GM19467 (cell line): ENCODE data around the gene GSG1L.
"Not testable (repeated sequence)": the region's sequence is repeated elsewhere in the genome, so short reads cannot be mapped to it uniquely, and the experiment has no call there.

Experiments
- ATAC-seq: cut with Tn5 transposase; IDR thresholded peaks from one replicate; pipeline ENCODE4 v1.9.1; 2021; ENCODE audit warnings: mild to moderate bottlenecking, moderate library complexity; ENCODE audit not compliant: unreplicated experiment

The GSG1L gene

GRCh38 chr16:27745348-27745747, 318.2 kb downstream of the GSG1L start:
- ATAC-seq, result no peak

DNA sequence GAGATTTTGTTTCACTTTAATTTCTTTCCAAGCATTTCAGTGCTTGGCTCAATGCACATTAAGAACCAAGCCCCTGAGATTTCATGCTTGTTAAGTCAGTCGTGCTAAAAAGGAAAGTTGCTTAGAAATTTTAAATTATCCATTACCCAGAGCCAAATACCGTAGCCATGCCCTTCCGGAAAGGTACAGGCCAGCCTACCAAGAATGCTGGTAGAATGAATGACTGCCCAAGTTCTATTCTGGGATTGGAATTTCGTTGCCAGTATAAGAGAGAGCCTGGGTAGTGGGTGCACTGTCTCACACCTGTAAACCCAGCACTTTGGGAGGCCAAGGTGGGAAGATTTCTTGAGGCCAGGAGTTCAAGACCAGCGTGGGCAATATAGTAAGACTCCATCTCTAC, 319.6 kb downstream of the GSG1L start:
- no peak for ATAC-seq

DNA sequence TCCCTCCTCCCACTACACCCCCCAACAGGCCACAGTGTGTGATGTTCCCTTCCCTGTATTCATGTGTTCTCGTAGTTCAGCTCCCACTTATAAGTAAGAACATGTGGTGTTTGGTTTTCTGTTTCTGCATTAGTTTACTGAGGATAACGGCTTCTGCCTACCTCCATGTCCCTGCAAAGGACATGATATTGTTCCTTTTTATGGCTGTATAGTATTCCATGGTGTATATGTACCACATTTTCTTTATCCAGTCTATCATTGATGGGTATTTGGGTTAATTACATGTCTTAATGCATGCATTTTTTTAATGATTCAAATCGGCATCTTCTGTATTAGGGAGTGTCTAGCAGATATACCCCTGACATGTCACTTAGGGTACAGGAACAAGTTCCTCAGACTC, 320.5 kb downstream of the GSG1L start:
- not testable (repeated sequence) for ATAC-seq

DNA sequence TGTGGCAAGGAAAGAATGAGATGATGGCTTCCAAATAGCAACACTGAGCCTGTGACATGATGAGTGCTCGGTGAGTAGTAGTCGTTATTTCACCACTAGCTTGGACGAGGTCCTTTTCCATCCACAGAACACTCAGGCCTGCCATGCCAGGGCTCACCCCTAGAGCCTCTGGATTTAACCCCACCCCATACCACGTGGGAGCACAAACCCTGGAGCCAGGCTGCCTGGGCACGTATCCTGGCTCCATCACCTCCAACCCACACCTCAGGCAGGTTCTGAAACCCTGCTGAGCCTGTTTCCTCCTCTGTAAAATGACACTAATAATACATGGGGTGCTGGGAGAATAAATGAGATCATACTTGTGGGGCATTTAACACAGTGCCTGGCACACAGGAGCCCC, 321.2 kb downstream of the GSG1L start:
- no peak for ATAC-seq

GRCh38 chr16:27740496-27741201, 322.9 kb downstream of the GSG1L start:
- no peak for ATAC-seq

DNA sequence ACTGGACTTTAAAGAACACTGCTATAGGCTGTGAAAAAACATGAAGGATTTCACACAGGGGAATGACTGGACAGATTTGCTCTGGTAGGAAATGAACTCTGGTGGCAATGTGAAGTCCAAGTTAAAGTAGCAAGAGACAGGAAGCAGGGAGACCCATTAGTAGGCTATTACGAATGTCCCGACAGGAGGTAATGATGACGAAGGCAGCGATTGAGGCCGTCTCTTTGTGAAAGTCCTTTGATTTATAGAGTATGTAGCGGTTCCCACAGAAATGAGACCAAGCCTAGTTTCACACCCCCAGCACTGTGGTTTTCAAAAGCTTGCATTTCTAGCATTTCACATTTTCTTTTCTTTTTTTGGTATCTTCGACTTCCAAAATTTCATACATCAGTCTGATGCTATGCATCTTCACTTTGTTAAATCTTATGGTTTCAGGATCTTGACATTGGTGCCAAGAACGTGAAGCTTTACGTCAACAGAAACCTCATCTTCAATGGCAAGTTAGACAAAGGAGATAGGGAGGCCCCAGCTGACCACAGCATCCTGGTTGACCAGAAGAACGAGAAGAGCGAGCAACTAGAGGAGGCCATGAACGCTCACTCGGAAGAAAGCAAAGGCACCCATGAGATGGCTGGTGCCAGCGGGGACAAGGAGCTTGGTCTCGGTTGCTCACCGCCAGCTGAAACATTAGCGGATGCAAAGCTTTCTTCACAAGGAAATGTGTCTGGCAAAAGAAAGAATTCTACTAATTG, 323.7 kb downstream of the GSG1L start:
- ATAC-seq, result no peak

DNA sequence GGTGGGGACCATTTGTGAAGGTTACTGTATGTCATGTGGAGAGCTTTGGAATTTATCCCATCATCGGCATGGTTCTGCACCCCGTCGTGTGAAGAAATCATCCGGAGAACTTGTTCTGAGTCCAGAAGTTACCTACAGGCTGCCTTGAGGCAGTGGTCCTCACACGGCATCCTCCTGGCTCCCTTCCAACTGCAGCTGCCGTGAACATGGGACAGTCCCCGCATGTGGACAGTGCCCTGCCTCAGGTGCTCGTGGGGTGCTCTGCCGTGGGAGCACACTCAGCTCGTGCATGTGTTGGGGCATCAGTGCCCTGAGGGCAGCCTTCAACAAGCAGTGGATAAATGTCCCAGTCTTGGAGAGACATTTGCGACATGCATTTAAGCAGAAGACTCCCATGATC, 324.9 kb downstream of the GSG1L start:
- no peak for ATAC-seq
